K562 (cell line): ENCODE data around the gene CAMK2A. TPM values are rescaled to one million over a fixed set of nuclear protein-coding genes. Genes with fewer than 3 reads are reported as not detected.

Experiments
- ATAC-seq: fragments of 200-7000 bp; cut with Tn5 transposase; 3 replicates; pipeline ENCODE4 v1.9.1; 2020; ENCODE audit warnings: moderate library complexity
- BruUV-seq: library from RNA; stranded (reverse); fragments of 400-500 nt; replicated peaks from 2 replicates; lab custom pipeline; 2021; lab: Mats Ljungman, UMichigan
- CTCF ChIA-PET: fragments of 300-600 bp; formaldehyde crosslinking; extraction: SDS; loops from one replicate; lab custom pipeline; 2021; ENCODE audit warnings: low intra/inter-chr PET ratio; lab: Yijun Ruan, JAX
- POLR2A ChIA-PET: fragments of 300-600, 350-650 bp; sonication (Branson Sonifier 250); formaldehyde crosslinking; extraction: SDS; loops from one replicate; lab custom pipeline; 2021; ENCODE audit warnings: antibody characterized with exemption, inconsistent platforms; lab: Yijun Ruan, JAX
- DNase-seq, 4 experiments: peaks; one replicate each; pipeline versions ENCODE4 v3.0.0 to v3.0.0-alpha.2; 2011 to 2018; ENCODE audit warnings: low spot score in 3 of 4, mixed read lengths in 3 of 4; ENCODE audit errors: extremely low read depth in 1 of 4
- FAIRE-seq: peaks from 2 replicates; lab custom pipeline; 2011; peaks lifted over from hg19 to GRCh38; lab: Jason Lieb, UNC
- H2AFZ ChIP-seq: 2 replicates; pipeline ENCODE4 v1.6.0; 2011; ENCODE audit warnings: low read depth, low read length, control low read depth, inconsistent platforms
- H3K27ac ChIP-seq: fragments of 200-600 bp; 3 replicates; pipeline ENCODE4 v1.8.0; 2011; ENCODE audit warnings: low read depth, mild to moderate bottlenecking, control low read depth, inconsistent platforms, low read length, moderate library complexity, mixed read lengths; ENCODE audit errors: extremely low read depth
- H3K27me3 ChIP-seq, 2 experiments: fragments of 300-600 bp in 1 of 2; 2 replicates in 1 of 2; 3 replicates in 1 of 2; pipeline versions ENCODE4 v1.6.0 to v1.8.0; 2011; ENCODE audit warnings: inconsistent platforms in 2 of 2, low read length in 2 of 2, mild to moderate bottlenecking in 1 of 2, mixed read lengths in 1 of 2, moderate library complexity in 1 of 2; ENCODE audit not compliant: control insufficient read depth in 2 of 2, insufficient read depth in 2 of 2
- H3K36me3 ChIP-seq: fragments of 300-600 bp; 3 replicates; pipeline ENCODE4 v1.8.0; 2011; ENCODE audit warnings: mild to moderate bottlenecking, low read length, inconsistent platforms; ENCODE audit not compliant: control insufficient read depth, insufficient read depth
- H3K4me1 ChIP-seq, 2 experiments: fragments of 200-600 bp in 1 of 2; replicated peaks in 1 of 2; 2 replicates in 1 of 2; 3 replicates in 1 of 2; pipeline versions ENCODE4 v1.5.1 to v1.8.0; 2011; ENCODE audit warnings: inconsistent platforms in 2 of 2, low read length in 2 of 2, mild to moderate bottlenecking in 1 of 2, mixed read lengths in 1 of 2, moderate library complexity in 1 of 2; ENCODE audit not compliant: control insufficient read depth in 2 of 2, insufficient read depth in 2 of 2
- H3K4me2 ChIP-seq: 2 replicates; pipeline ENCODE4 v1.6.1; 2011; ENCODE audit warnings: low read length, control low read depth, inconsistent platforms, mixed read lengths; ENCODE audit not compliant: insufficient read depth
- H3K4me3 ChIP-seq: fragments of 200-600 bp; sonication (generic), shearing (Covaris generic); 2 replicates; pipeline ENCODE4 v1.5.1; 2016; ENCODE audit warnings: control low read depth, inconsistent platforms
- H3K79me2 ChIP-seq: fragments of 200-600 bp; 3 replicates; pipeline ENCODE4 v1.8.0; 2011; ENCODE audit warnings: low read length, inconsistent platforms; ENCODE audit not compliant: control insufficient read depth, insufficient read depth
- H3K9ac ChIP-seq, 2 experiments: 2 replicates each; pipeline versions ENCODE4 v1.6.0 to v1.6.1; 2011; ENCODE audit warnings: low read depth in 2 of 2, low read length in 2 of 2, control low read depth in 1 of 2, inconsistent platforms in 1 of 2, mild to moderate bottlenecking in 1 of 2, mixed read lengths in 1 of 2; ENCODE audit not compliant: insufficient read depth in 1 of 2
- H3K9me1 ChIP-seq: one replicate; pipeline ENCODE4 v1.6.0; 2011; ENCODE audit warnings: inconsistent platforms, mild to moderate bottlenecking, low read length, moderate library complexity; ENCODE audit not compliant: control insufficient read depth, insufficient read depth
- H3K9me3 ChIP-seq: replicated peaks from 2 replicates; pipeline ENCODE4 v1.5.1; 2011; ENCODE audit warnings: low read depth, low read length, inconsistent platforms; ENCODE audit not compliant: control insufficient read depth, insufficient read depth
- H4K20me1 ChIP-seq: replicated peaks from 2 replicates; pipeline ENCODE4 v1.6.1; 2011; ENCODE audit warnings: low read length, inconsistent platforms, mixed read lengths; ENCODE audit not compliant: control insufficient read depth, insufficient read depth
- CEBPG ChIP-seq, 3 experiments: fragments of 200-800 bp in 1 of 3; sonication (Bioruptor generic) in 1 of 3; sonication (generic) in 1 of 3; formaldehyde crosslinking in 1 of 3; IDR thresholded peaks in 2 of 3; conservative IDR thresholded peaks in 1 of 3; 2 replicates each; pipeline versions ENCODE4 v1.6.1 to v1.8.0; 2016 to 2022; ENCODE audit warnings: missing compliant biosample characterization in 2 of 3, missing genetic modification characterization in 2 of 3, mild to moderate bottlenecking in 1 of 3, missing genetic modification reagents in 1 of 3
- EGR1 ChIP-seq: fragments of 450-650 bp; conservative IDR thresholded peaks from 2 replicates; pipeline ENCODE4 v1.6.1; 2017; ENCODE audit warnings: mild to moderate bottlenecking
- HDAC3 ChIP-seq: fragments of 450-650 bp; IDR thresholded peaks from 2 replicates; pipeline ENCODE4 v1.6.1; 2018; ENCODE audit warnings: borderline replicate concordance, mild to moderate bottlenecking, moderate library complexity; ENCODE audit not compliant: partially characterized antibody
- HNRNPLL ChIP-seq: fragments of 200-400 bp; formaldehyde crosslinking; IDR thresholded peaks from 2 replicates; pipeline ENCODE4 v1.6.1; 2017; ENCODE audit warnings: low read length, low read depth, mild to moderate bottlenecking; ENCODE audit not compliant: poor library complexity, severe bottlenecking
- NR2C2 ChIP-seq, 2 experiments: fragments of 200-800 bp in 1 of 2; sonication (Bioruptor generic) in 1 of 2; sonication (generic) in 1 of 2; formaldehyde crosslinking in 1 of 2; IDR thresholded peaks; 2 replicates each; pipeline versions ENCODE4 v1.6.1 to v1.8.0; 2016 to 2022; ENCODE audit warnings: mild to moderate bottlenecking in 1 of 2, missing compliant biosample characterization in 1 of 2, missing genetic modification characterization in 1 of 2, missing genetic modification reagents in 1 of 2
- TAF15 ChIP-seq: fragments of 200-400 bp; formaldehyde crosslinking; IDR thresholded peaks from 2 replicates; pipeline ENCODE4 v1.6.1; 2017; ENCODE audit warnings: mild to moderate bottlenecking, low read depth, low read length, moderate library complexity
- ZNF146 ChIP-seq: IDR thresholded peaks from one replicate; pipeline ENCODE4 v1.6.1; 2018; ENCODE audit warnings: missing compliant biosample characterization; ENCODE audit not compliant: unreplicated experiment
- ZNF184 ChIP-seq: sonication (generic); formaldehyde crosslinking; IDR thresholded peaks from 2 replicates; pipeline ENCODE4 v1.5.0; 2020; ENCODE audit warnings: missing genetic modification reagents
- ZNF764 ChIP-seq: fragments of 250-450 bp; sonication (Bioruptor Pico); IDR thresholded peaks from 2 replicates; pipeline ENCODE4 v1.4.0; 2020; ENCODE audit warnings: low read depth, mild to moderate bottlenecking, moderate library complexity
- WGBS: fragments of 100-300 bp; shearing (Covaris generic); methylation state at CpG from one replicate; pipeline ENCODE4 v1.1.6; 2016; ENCODE audit warnings: low coverage, mixed read lengths; ENCODE audit not compliant: insufficient coverage; ENCODE audit errors: missing lambda C conversion rate; 5-methylcytosine and 5-hydroxymethylcytosine counted together
- in situ Hi-C: fragments of 300-500 bp; cut with MboI; formaldehyde crosslinking; loops from 4 replicates; pipeline ENCODE4 v1.15.0; 2018; ENCODE audit warnings: inconsistent platforms, mixed read lengths
- intact Hi-C: fragments of 100-400 bp; cut with micrococcal nuclease; formaldehyde crosslinking; loops from 2 replicates; pipeline ENCODE4 v1.14.2; 2022
- polyA plus RNA-seq, 8 experiments: library from polyadenylated mRNA; depleted of rRNA in 4 of 8; stranded (reverse) in 5 of 8; unstranded in 3 of 8; fragments of >200 nt; fragmentation: Nextera tagmentation in 2 of 8; fragmentation: Illumina TruSeq in 1 of 8; extraction: Ambion mirVana in 2 of 8; extraction: Trizol in 1 of 8; gene quantifications; 2 replicates each; pipeline versions ENCODE4 v1.2.1 to v1.2.3, GENCODE V29; 2011 to 2014; ENCODE audit warnings: inconsistent platforms in 1 of 8, missing spikeins in 1 of 8
- total RNA-seq, 7 experiments: library from RNA; depleted of rRNA in 6 of 7; stranded (reverse); fragments of >200 nt in 6 of 7; fragmentation: Illumina TruSeq in 2 of 7; extraction: Trizol in 2 of 7; gene quantifications; 2 replicates each; pipeline versions ENCODE4 v1.2.1 to v1.2.3, GENCODE V29; 2011 to 2021; ENCODE audit warnings: low replicate concordance in 1 of 7
- TF ChIP-seq, protein P1 (sequence below), 2 experiments: IDR thresholded peaks; 2 replicates each; pipeline ENCODE4 v1.6.1; 2012; ENCODE audit warnings: improper control_type of control experiment in 2 of 2, low read depth in 2 of 2, low read length in 2 of 2, borderline replicate concordance in 1 of 2
- TF ChIP-seq, protein P2 (sequence below): fragments of 450-650 bp; formaldehyde crosslinking; IDR thresholded peaks from 2 replicates; pipeline ENCODE4 v1.4.0; 2020; ENCODE audit warnings: mild to moderate bottlenecking, moderate library complexity

Gene CAMK2A
- total and polyA plus RNA-seq, 9 of the 15 experiments (the other 6 are each of a cell fraction or from before 2014, with no cell fraction given) = 0.01 to 0.18 (median 0.04) TPM; not detected in 6

DNA sequence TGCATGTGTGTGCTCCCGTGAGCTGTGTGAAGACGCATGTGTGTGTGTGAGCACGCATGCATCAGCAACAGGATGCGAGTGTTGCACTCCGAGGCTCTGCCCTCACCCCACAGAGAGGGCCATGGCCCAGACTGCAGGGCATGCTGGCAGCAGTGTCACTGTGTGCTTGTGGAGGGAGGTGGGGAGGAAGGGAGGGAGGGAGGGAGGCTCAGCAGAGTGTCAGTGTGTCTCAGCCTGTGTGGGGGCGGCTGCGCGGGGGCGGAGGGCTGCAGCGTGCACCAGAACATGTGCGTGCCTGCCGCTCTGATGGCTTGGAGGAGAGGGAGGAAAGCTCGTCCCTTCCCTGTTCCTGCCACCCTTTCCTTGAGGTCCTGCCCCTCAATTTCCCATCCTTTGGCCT is 5.3 kb downstream of the CAMK2A start (continued):
- TF ChIP-seq HDAC3 (no peak), ZNF184 (CRISPR knock-in tag) (no peak)
- TF ChIP-seq, all 486 proteins: peak for 2

DNA sequence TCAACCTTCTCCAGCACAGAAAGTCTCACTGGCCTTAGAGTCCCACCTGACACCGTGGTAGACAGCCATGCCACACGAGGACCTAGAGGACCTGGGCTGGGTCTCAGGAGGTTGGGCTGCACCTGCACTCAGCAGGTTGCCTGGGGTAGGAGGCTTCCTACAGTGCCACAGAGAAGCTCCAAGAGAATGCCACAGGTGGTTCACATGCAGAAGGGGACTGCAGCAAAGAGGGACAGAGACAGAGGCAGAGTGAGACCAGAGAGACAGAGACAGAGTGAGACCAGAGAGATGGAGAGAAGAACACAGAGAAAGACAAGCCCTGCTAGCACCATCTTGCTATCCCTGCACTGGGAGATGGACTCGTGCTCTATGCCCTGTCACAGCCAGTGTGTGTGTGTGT is 5.7 kb downstream of the CAMK2A start:
- H4K20me1 ChIP-seq = no peaks in the 10 kb centered on the region
- no peak overlapping the region for H3K4me2 ChIP-seq
- H3K36me3 ChIP-seq = no peaks in the 10 kb centered on the region
- in situ Hi-C loops = no loop called here
- H3K9me1 ChIP-seq = no peaks in the 10 kb centered on the region
- intact Hi-C loops = no loop called here
- no peak overlapping the region for H3K9ac ChIP-seq
- H3K4me3 ChIP-seq = no peak overlapping the region
- ATAC-seq (no peak), DNase-seq (no peak), FAIRE-seq (no peak)
- 0% methylated on average over 3 of the region's 3 CpGs for WGBS
- H2AFZ ChIP-seq = no peak overlapping the region
- BruUV-seq = no TSS peak
- no peak for TF ChIP-seq EGR1
- TF ChIP-seq, protein P1, sequence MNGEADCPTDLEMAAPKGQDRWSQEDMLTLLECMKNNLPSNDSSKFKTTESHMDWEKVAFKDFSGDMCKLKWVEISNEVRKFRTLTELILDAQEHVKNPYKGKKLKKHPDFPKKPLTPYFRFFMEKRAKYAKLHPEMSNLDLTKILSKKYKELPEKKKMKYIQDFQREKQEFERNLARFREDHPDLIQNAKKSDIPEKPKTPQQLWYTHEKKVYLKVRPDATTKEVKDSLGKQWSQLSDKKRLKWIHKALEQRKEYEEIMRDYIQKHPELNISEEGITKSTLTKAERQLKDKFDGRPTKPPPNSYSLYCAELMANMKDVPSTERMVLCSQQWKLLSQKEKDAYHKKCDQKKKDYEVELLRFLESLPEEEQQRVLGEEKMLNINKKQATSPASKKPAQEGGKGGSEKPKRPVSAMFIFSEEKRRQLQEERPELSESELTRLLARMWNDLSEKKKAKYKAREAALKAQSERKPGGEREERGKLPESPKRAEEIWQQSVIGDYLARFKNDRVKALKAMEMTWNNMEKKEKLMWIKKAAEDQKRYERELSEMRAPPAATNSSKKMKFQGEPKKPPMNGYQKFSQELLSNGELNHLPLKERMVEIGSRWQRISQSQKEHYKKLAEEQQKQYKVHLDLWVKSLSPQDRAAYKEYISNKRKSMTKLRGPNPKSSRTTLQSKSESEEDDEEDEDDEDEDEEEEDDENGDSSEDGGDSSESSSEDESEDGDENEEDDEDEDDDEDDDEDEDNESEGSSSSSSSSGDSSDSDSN (IDR thresholded peaks at IDR 0.05; ENCODE audit: borderline replicate concordance in 1 of 2, low read depth in 2 of 2, low read length in 2 of 2) = no peak
- TF ChIP-seq, protein P2, sequence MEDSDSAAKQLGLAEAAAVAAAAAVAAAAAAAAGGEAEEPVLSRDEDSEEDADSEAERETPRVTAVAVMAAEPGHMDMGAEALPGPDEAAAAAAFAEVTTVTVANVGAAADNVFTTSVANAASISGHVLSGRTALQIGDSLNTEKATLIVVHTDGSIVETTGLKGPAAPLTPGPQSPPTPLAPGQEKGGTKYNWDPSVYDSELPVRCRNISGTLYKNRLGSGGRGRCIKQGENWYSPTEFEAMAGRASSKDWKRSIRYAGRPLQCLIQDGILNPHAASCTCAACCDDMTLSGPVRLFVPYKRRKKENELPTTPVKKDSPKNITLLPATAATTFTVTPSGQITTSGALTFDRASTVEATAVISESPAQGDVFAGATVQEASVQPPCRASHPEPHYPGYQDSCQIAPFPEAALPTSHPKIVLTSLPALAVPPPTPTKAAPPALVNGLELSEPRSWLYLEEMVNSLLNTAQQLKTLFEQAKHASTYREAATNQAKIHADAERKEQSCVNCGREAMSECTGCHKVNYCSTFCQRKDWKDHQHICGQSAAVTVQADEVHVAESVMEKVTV (CRISPR knock-in tag) = no peak
- no peak for TF ChIP-seq TAF15
- no peak for TF ChIP-seq NR2C2 (CRISPR knock-in tag; IDR thresholded peaks at IDR 0.05)
- no peak for TF ChIP-seq NR2C2 (tag; IDR thresholded peaks at IDR 0.05)
- no peak for TF ChIP-seq CEBPG (CRISPR knock-in tag; IDR thresholded peaks at IDR 0.05)
- TF ChIP-seq CEBPG (tag; conservative IDR thresholded peaks at IDR 0.05 in 1 of 2, IDR thresholded peaks at IDR 0.05 in 1 of 2) = no peak
- no peak for TF ChIP-seq ZNF146
- TF ChIP-seq ZNF764 = no peak
- no peak for TF ChIP-seq HNRNPLL
- peaks cover 20 to 69% of the 10 kb centered on the region in 2 experiments for H3K27me3 ChIP-seq
- no peaks in the 10 kb centered on the region for H3K79me2 ChIP-seq
- H3K9me3 ChIP-seq = no peaks in the 10 kb centered on the region
- ChIA-PET CTCF (no interaction called here), POLR2A (no interaction called here)
- no peak overlapping the region for H3K27ac ChIP-seq
- peaks cover 3 to 13% of the 10 kb centered on the region in 2 experiments; a peak in 4 of 5 replicates for H3K4me1 ChIP-seq
